ENCODE measurements around the gene PRKCZ.

PRKCZ gene

GRCh38 chr1:2200308-2200943, 150.2 kb downstream of the PRKCZ start:
- H3K9me3 ChIP-seq (ENCODE audit: insufficient read depth, low read length) = no peaks in the 10 kb centered on the region
- H3K4me3 ChIP-seq (ENCODE audit: low read length) = no peak overlapping the region
- peaks cover 5% of the 10 kb centered on the region; the same call in 1 of the 2 replicates for H3K27me3 ChIP-seq (ENCODE audit: low read depth, low read length)
- H3K4me1 ChIP-seq (ENCODE audit: low read length) = peaks cover 5% of the 10 kb centered on the region
- H3K36me3 ChIP-seq (replicated peaks; ENCODE audit: low read depth, low read length) = no peaks in the 10 kb centered on the region
- no peak for TF ChIP-seq EZH2phosphoT487 (IDR thresholded peaks at IDR 0.05; ENCODE audit: low read depth)
- TF ChIP-seq, protein P1, sequence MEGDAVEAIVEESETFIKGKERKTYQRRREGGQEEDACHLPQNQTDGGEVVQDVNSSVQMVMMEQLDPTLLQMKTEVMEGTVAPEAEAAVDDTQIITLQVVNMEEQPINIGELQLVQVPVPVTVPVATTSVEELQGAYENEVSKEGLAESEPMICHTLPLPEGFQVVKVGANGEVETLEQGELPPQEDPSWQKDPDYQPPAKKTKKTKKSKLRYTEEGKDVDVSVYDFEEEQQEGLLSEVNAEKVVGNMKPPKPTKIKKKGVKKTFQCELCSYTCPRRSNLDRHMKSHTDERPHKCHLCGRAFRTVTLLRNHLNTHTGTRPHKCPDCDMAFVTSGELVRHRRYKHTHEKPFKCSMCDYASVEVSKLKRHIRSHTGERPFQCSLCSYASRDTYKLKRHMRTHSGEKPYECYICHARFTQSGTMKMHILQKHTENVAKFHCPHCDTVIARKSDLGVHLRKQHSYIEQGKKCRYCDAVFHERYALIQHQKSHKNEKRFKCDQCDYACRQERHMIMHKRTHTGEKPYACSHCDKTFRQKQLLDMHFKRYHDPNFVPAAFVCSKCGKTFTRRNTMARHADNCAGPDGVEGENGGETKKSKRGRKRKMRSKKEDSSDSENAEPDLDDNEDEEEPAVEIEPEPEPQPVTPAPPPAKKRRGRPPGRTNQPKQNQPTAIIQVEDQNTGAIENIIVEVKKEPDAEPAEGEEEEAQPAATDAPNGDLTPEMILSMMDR (IDR thresholded peaks at IDR 0.05; ENCODE audit: low read depth, low read length) = no peak
- H3K27ac ChIP-seq (ENCODE audit: low read length) = no peak overlapping the region
- H3K79me2 ChIP-seq (ENCODE audit: low read length) = no peaks in the 10 kb centered on the region
- H3K4me2 ChIP-seq (ENCODE audit: low read length) = no peak overlapping the region
- no peak overlapping the region for H3K9ac ChIP-seq (ENCODE audit: low read length)
- H4K20me1 ChIP-seq (ENCODE audit: insufficient read depth, low read length) = no peaks in the 10 kb centered on the region
- H2AFZ ChIP-seq (ENCODE audit: low read depth, low read length) = no peak overlapping the region

DNA sequence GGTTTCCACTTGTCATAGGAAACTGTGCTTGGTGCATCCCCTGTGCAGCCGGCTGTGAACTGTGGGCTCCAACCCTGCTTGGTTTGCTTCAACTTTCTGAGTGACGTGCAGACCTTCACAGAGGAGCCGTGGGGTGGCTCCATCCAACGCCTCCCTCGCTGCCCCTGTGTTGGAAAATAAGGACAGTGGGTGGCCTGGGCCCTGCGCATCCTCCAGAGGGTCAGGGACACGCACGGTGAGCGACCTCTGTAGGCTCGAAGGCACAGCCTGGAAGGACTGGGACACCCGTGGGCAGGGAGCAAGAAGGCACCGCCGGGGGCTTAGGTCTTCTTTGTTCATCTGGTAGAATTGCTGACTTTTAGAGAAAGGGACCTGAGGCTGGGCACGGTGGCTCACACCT, 150.9 kb downstream of the PRKCZ start:
- Histone ChIP-seq H3K9me3 (ENCODE audit: insufficient read depth, low read length) (no peaks in the 10 kb centered on the region), H3K4me2 (ENCODE audit: low read length) (no peak overlapping the region), H4K20me1 (ENCODE audit: insufficient read depth, low read length) (no peaks in the 10 kb centered on the region), H3K4me3 (ENCODE audit: low read length) (no peak overlapping the region), H3K36me3 (replicated peaks; ENCODE audit: low read depth, low read length) (no peaks in the 10 kb centered on the region), H3K9ac (ENCODE audit: low read length) (no peak overlapping the region), H3K79me2 (ENCODE audit: low read length) (no peaks in the 10 kb centered on the region), H3K27me3 (ENCODE audit: low read depth, low read length) (peaks cover 5% of the 10 kb centered on the region; the same call in 1 of the 2 replicates), H3K4me1 (ENCODE audit: low read length) (no peaks in the 10 kb centered on the region), H2AFZ (ENCODE audit: low read depth, low read length) (no peak overlapping the region), H3K27ac (ENCODE audit: low read length) (no peak overlapping the region)
- TF ChIP-seq, protein P1 (IDR thresholded peaks at IDR 0.05; ENCODE audit: low read depth, low read length) = no peak
- TF ChIP-seq EZH2phosphoT487 (IDR thresholded peaks at IDR 0.05; ENCODE audit: low read depth) = no peak

DNA sequence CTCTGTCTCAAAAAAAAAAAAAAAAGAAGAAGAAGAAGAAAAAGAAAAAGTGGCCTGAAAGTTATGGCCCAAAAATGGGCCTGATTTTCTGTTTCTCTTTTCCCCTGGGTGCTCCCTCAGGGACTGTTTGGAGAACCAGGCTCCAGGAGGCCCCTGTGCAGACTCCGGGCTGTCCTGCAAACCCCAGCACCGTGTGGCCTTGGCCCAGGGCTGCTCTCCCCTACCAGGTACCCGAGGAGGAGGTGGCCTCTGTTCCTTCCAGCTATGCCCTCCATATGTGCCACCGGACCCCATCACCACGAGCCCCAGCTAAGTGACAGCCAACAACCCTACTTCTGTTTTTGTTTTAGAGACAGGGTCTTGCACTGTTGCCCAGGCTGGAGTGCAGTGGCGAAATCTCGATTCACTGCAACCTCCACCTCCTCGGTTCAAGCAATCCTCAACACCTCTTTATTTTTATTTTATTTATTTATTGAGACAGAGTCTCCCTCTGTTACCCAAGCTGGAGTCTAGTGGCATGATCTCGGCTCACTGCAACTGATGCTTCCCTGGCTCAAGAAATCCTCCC, 151.9 kb downstream of the PRKCZ start:
- Histone ChIP-seq H4K20me1 (ENCODE audit: insufficient read depth, low read length) (no peaks in the 10 kb centered on the region), H3K4me3 (ENCODE audit: low read length) (no peak overlapping the region), H2AFZ (ENCODE audit: low read depth, low read length) (no peak overlapping the region), H3K27ac (ENCODE audit: low read length) (no peak overlapping the region), H3K9me3 (ENCODE audit: insufficient read depth, low read length) (no peaks in the 10 kb centered on the region), H3K4me1 (ENCODE audit: low read length) (no peaks in the 10 kb centered on the region), H3K36me3 (replicated peaks; ENCODE audit: low read depth, low read length) (no peaks in the 10 kb centered on the region), H3K27me3 (ENCODE audit: low read depth, low read length) (peaks cover 5% of the 10 kb centered on the region; the same call in 1 of the 2 replicates), H3K4me2 (ENCODE audit: low read length) (no peak overlapping the region), H3K79me2 (ENCODE audit: low read length) (no peaks in the 10 kb centered on the region), H3K9ac (ENCODE audit: low read length) (no peak overlapping the region)
- TF ChIP-seq EZH2phosphoT487 (IDR thresholded peaks at IDR 0.05; ENCODE audit: low read depth) = no peak
- TF ChIP-seq, protein P1 (IDR thresholded peaks at IDR 0.05; ENCODE audit: low read depth, low read length) = no peak

GRCh38 chr1:2202843-2203601, 152.8 kb downstream of the PRKCZ start:
- H4K20me1 ChIP-seq (ENCODE audit: insufficient read depth, low read length) = no peaks in the 10 kb centered on the region
- peaks cover 5% of the 10 kb centered on the region; the same call in 1 of the 2 replicates for H3K27me3 ChIP-seq (ENCODE audit: low read depth, low read length)
- H2AFZ ChIP-seq (ENCODE audit: low read depth, low read length) = no peak overlapping the region
- H3K4me1 ChIP-seq (ENCODE audit: low read length) = no peaks in the 10 kb centered on the region
- no peak overlapping the region for H3K9ac ChIP-seq (ENCODE audit: low read length)
- no peak overlapping the region for H3K4me3 ChIP-seq (ENCODE audit: low read length)
- H3K36me3 ChIP-seq (replicated peaks; ENCODE audit: low read depth, low read length) = no peaks in the 10 kb centered on the region
- TF ChIP-seq EZH2phosphoT487 (IDR thresholded peaks at IDR 0.05; ENCODE audit: low read depth) = no peak
- TF ChIP-seq, protein P1 (IDR thresholded peaks at IDR 0.05; ENCODE audit: low read depth, low read length) = no peak
- H3K9me3 ChIP-seq (ENCODE audit: insufficient read depth, low read length) = no peaks in the 10 kb centered on the region
- no peak overlapping the region for H3K4me2 ChIP-seq (ENCODE audit: low read length)
- no peaks in the 10 kb centered on the region for H3K79me2 ChIP-seq (ENCODE audit: low read length)
- no peak overlapping the region for H3K27ac ChIP-seq (ENCODE audit: low read length)

Measured in OCI-LY3 (cell line).